Measurements from ENCODE around the gene SCIN. TPM values are rescaled to one million over a fixed set of nuclear protein-coding genes. Genes with fewer than 3 reads are reported as not detected.

Gene SCIN
- polyA plus RNA-seq, 3 donors from 2014 or later = not detected

GRCh38 chr7:12578930-12579640 is 8.6 kb downstream of the SCIN start:
- Mint-ChIP-seq H3K27me3 (ENCODE audit: low read depth in 3 of 3) (peaks cover 0 to 3% (median 3%) of the 10 kb centered on the region in 3 donors), H3K9me3 (no peaks in the 10 kb centered on the region), H3K4me3 (no peak overlapping the region), H3K36me3 (no peaks in the 10 kb centered on the region), H3K27ac (no peak overlapping the region), H3K4me1 (no peaks in the 10 kb centered on the region)
- DNase-seq = no peak

- H3K36me3 Mint-ChIP-seq = no peaks in the 10 kb centered on the region
- no peaks in the 10 kb centered on the region for H3K9me3 Mint-ChIP-seq
- peaks cover 0 to 6% (median 3%) of the 10 kb centered on the region in 3 donors for H3K27me3 Mint-ChIP-seq (ENCODE audit: low read depth in 3 of 3)
- H3K4me1 Mint-ChIP-seq = no peaks in the 10 kb centered on the region
- DNase-seq = no peak
- H3K4me3 Mint-ChIP-seq = no peak overlapping the region
- H3K27ac Mint-ChIP-seq = no peak overlapping the region
These were observed 11.4 kb downstream of the SCIN start for GRCh38 chr7:12581897-12582296.

GRCh38 chr7:12582362-12582761 is 11.8 kb downstream of the SCIN start:
- Mint-ChIP-seq H3K27me3 (ENCODE audit: low read depth in 3 of 3) (peaks cover 0 to 6% (median 3%) of the 10 kb centered on the region in 3 donors), H3K4me3 (no peak overlapping the region), H3K27ac (no peak overlapping the region), H3K9me3 (no peaks in the 10 kb centered on the region), H3K4me1 (no peaks in the 10 kb centered on the region), H3K36me3 (no peaks in the 10 kb centered on the region)
- no peak for DNase-seq

- H3K9me3 Mint-ChIP-seq = no peaks in the 10 kb centered on the region
- no peaks in the 10 kb centered on the region for H3K4me1 Mint-ChIP-seq
- no peak for DNase-seq
- H3K27ac Mint-ChIP-seq = no peak overlapping the region
- peaks cover 0 to 7% (median 3%) of the 10 kb centered on the region in 3 donors for H3K27me3 Mint-ChIP-seq (ENCODE audit: low read depth in 3 of 3)
- no peaks in the 10 kb centered on the region for H3K36me3 Mint-ChIP-seq
- H3K4me3 Mint-ChIP-seq = no peak overlapping the region
These were observed 12.7 kb downstream of the SCIN start for GRCh38 chr7:12583176-12583575.

- peaks cover 0 to 6% (median 2%) of the 10 kb centered on the region in 3 donors for H3K27me3 Mint-ChIP-seq (ENCODE audit: low read depth in 3 of 3)
- H3K4me3 Mint-ChIP-seq = no peak overlapping the region
- H3K27ac Mint-ChIP-seq = no peak overlapping the region
- no peaks in the 10 kb centered on the region for H3K4me1 Mint-ChIP-seq
- no peaks in the 10 kb centered on the region for H3K36me3 Mint-ChIP-seq
- DNase-seq = no peak
- peaks cover 0 to 2% (median 0%) of the 10 kb centered on the region in 6 donors for H3K9me3 Mint-ChIP-seq
These were observed 13.4 kb downstream of the SCIN start for GRCh38 chr7:12583922-12584321.

GRCh38 chr7:12584930-12585329 is 14.4 kb downstream of the SCIN start:
- Mint-ChIP-seq H3K36me3 (no peaks in the 10 kb centered on the region), H3K27me3 (ENCODE audit: low read depth in 3 of 3) (peaks cover 0 to 6% (median 0%) of the 10 kb centered on the region in 3 donors), H3K4me3 (no peak overlapping the region), H3K4me1 (no peaks in the 10 kb centered on the region), H3K9me3 (peaks cover 0 to 2% (median 0%) of the 10 kb centered on the region in 6 donors), H3K27ac (no peak overlapping the region)
- no peak for DNase-seq

GRCh38 chr7:12586271-12586670 is 15.8 kb downstream of the SCIN start:
- Mint-ChIP-seq H3K4me1 (no peaks in the 10 kb centered on the region), H3K4me3 (no peak overlapping the region), H3K36me3 (no peaks in the 10 kb centered on the region), H3K27ac (no peak overlapping the region), H3K27me3 (ENCODE audit: low read depth in 3 of 3) (peaks cover 0 to 4% (median 0%) of the 10 kb centered on the region in 3 donors), H3K9me3 (peaks cover 0 to 2% (median 0%) of the 10 kb centered on the region in 6 donors)
- no peak for DNase-seq

GRCh38 chr7:12588259-12588904 is 17.9 kb downstream of the SCIN start:
- no peak overlapping the region for H3K4me3 Mint-ChIP-seq
- peaks cover 0 to 2% (median 0%) of the 10 kb centered on the region in 6 donors for H3K9me3 Mint-ChIP-seq
- H3K27me3 Mint-ChIP-seq (ENCODE audit: low read depth in 3 of 3) = peaks cover 0 to 4% (median 0%) of the 10 kb centered on the region in 3 donors
- H3K4me1 Mint-ChIP-seq = no peaks in the 10 kb centered on the region
- H3K27ac Mint-ChIP-seq = no peak overlapping the region
- H3K36me3 Mint-ChIP-seq = no peaks in the 10 kb centered on the region
- DNase-seq = no peak

GRCh38 chr7:12590559-12590958 is 20.0 kb downstream of the SCIN start:
- no peak overlapping the region for H3K27ac Mint-ChIP-seq
- no peak overlapping the region for H3K4me3 Mint-ChIP-seq
- peaks cover 0 to 2% (median 1%) of the 10 kb centered on the region in 3 donors for H3K27me3 Mint-ChIP-seq (ENCODE audit: low read depth in 3 of 3)
- no peak for DNase-seq
- peaks cover 0 to 2% (median 0%) of the 10 kb centered on the region in 6 donors for H3K9me3 Mint-ChIP-seq
- H3K36me3 Mint-ChIP-seq = no peaks in the 10 kb centered on the region
- H3K4me1 Mint-ChIP-seq = no peaks in the 10 kb centered on the region

GRCh38 chr7:12594122-12594897 is 23.8 kb downstream of the SCIN start:
- Mint-ChIP-seq H3K27ac (no peak overlapping the region), H3K4me3 (no peak overlapping the region), H3K4me1 (no peaks in the 10 kb centered on the region), H3K9me3 (no peaks in the 10 kb centered on the region), H3K36me3 (no peaks in the 10 kb centered on the region), H3K27me3 (ENCODE audit: low read depth in 3 of 3) (peaks cover 0 to 2% (median 0%) of the 10 kb centered on the region in 3 donors)
- no peak for DNase-seq

- no peak overlapping the region for H3K27ac Mint-ChIP-seq
- peaks cover 0 to 2% (median 0%) of the 10 kb centered on the region in 3 donors for H3K27me3 Mint-ChIP-seq (ENCODE audit: low read depth in 3 of 3)
- no peaks in the 10 kb centered on the region for H3K9me3 Mint-ChIP-seq
- H3K4me3 Mint-ChIP-seq = no peak overlapping the region
- no peaks in the 10 kb centered on the region for H3K36me3 Mint-ChIP-seq
- DNase-seq = no peak
- no peaks in the 10 kb centered on the region for H3K4me1 Mint-ChIP-seq
These were observed 24.6 kb downstream of the SCIN start for GRCh38 chr7:12595148-12595547.

- no peak for DNase-seq
- Mint-ChIP-seq H3K36me3 (no peaks in the 10 kb centered on the region), H3K4me3 (no peak overlapping the region), H3K9me3 (peaks cover 0 to 6% (median 0%) of the 10 kb centered on the region in 6 donors), H3K27ac (no peak overlapping the region), H3K27me3 (ENCODE audit: low read depth in 3 of 3) (peaks cover 0 to 2% (median 2%) of the 10 kb centered on the region in 3 donors), H3K4me1 (no peaks in the 10 kb centered on the region)
These were observed 25.8 kb downstream of the SCIN start for GRCh38 chr7:12596225-12596790.

GRCh38 chr7:12601302-12601869 is 30.9 kb downstream of the SCIN start:
- Mint-ChIP-seq H3K27me3 (ENCODE audit: low read depth in 3 of 3) (peaks cover 0 to 2% (median 2%) of the 10 kb centered on the region in 3 donors), H3K27ac (no peak overlapping the region), H3K36me3 (peaks cover 0 to 3% (median 0%) of the 10 kb centered on the region in 3 donors), H3K4me3 (no peak overlapping the region), H3K4me1 (no peaks in the 10 kb centered on the region), H3K9me3 (peaks cover 11 to 20% (median 14%) of the 10 kb centered on the region in 6 donors)
- no peak for DNase-seq

Measured in immature natural killer cell (primary cell).